Lung (tissue), 12 donors: ENCODE measurements around the gene PTPRU. TPM values are rescaled to one million over a fixed set of nuclear protein-coding genes. Genes with fewer than 3 reads are reported as not detected.
A peak's percentile ranks its signal among the peaks of the same experiment; 100 is the strongest.

Source experiments
- ATAC-seq: fragments of 200-7000 bp; cut with Tn5 transposase; one replicate; pipeline ENCODE4 v1.9.1; 2020; ENCODE audit warnings: moderate number of reproducible peaks; ENCODE audit not compliant: insufficient read depth, low FRiP score
- DNase-seq, 3 donors: peaks; one replicate each; pipeline ENCODE4 v3.0.0-alpha.2; 2013 to 2017
- H3K27ac ChIP-seq, 2 donors: one replicate each; pipeline ENCODE4 v1.5.1; 2013; ENCODE audit warnings: mild to moderate bottlenecking in 2 of 2, moderate library complexity in 2 of 2, control low read depth in 1 of 2, inconsistent platforms in 1 of 2, low read depth in 1 of 2, low read length in 1 of 2
- H3K27me3 ChIP-seq, 3 donors: one replicate each; pipeline ENCODE4 v1.5.1; 2013; ENCODE audit warnings: low read length in 2 of 3; ENCODE audit not compliant: control insufficient read depth in 3 of 3, insufficient read depth in 3 of 3
- H3K36me3 ChIP-seq, 4 donors: one replicate each; pipeline ENCODE4 v1.5.1; 2013; ENCODE audit warnings: low read length in 4 of 4, mild to moderate bottlenecking in 1 of 4, moderate library complexity in 1 of 4; ENCODE audit not compliant: control insufficient read depth in 4 of 4, insufficient read depth in 4 of 4
- H3K4me1 ChIP-seq, 5 donors: one replicate each; pipeline ENCODE4 v1.5.1; 2013; ENCODE audit warnings: low read length in 5 of 5, mild to moderate bottlenecking in 2 of 5, moderate library complexity in 1 of 5; ENCODE audit not compliant: control insufficient read depth in 5 of 5, insufficient read depth in 5 of 5
- H3K4me3 ChIP-seq: one replicate; pipeline ENCODE4 v1.5.1; 2013; ENCODE audit warnings: mild to moderate bottlenecking, control low read depth, moderate library complexity
- H3K9ac ChIP-seq, 2 donors: one replicate each; pipeline ENCODE4 v1.5.1; 2013; ENCODE audit warnings: low read length in 2 of 2, control low read depth in 1 of 2; ENCODE audit not compliant: insufficient read depth in 1 of 2
- H3K9me3 ChIP-seq, 4 donors: one replicate each; pipeline ENCODE4 v1.5.1; 2013; ENCODE audit warnings: low read length in 3 of 4, mild to moderate bottlenecking in 1 of 4, moderate library complexity in 1 of 4; ENCODE audit not compliant: control insufficient read depth in 4 of 4, insufficient read depth in 3 of 4
- WGBS, 2 donors: extraction: QIAGEN DNeasy Blood & Tissue Kit; methylation state at CpG; one replicate each; pipeline ENCODE4 v1.1.7; 2013; 5-methylcytosine and 5-hydroxymethylcytosine counted together
- polyA plus RNA-seq, 2 donors: library from polyadenylated mRNA; stranded (reverse); fragments of 200-250 nt; gene quantifications; one replicate each; pipeline ENCODE4 v1.2.1, GENCODE V29; 2013
- total RNA-seq, 2 donors: library from RNA; depleted of rRNA in 1 of 2; stranded (reverse); fragments of >200 nt in 1 of 2; gene quantifications; one replicate each; pipeline ENCODE4 v1.2.1, GENCODE V29; 2014 to 2021
- TF ChIP-seq, protein P1 (sequence below): IDR thresholded peaks from 2 replicates; pipeline ENCODE4 v1.5.1; 2012; ENCODE audit warnings: mild to moderate bottlenecking; ENCODE audit errors: control extremely low read depth, extremely low read depth
- donor health status: control.
- donor health status: control.
- donor health status: Bipolar disorder and iron deficiency.
- donor health status: healthy.
- donor health status: DM: yes; HTN: yes; CAD: no.

The PTPRU gene
- total and polyA plus RNA-seq, 4 donors = 22.6 to 55.3 (median 32.9) TPM

GRCh38 chr1:29258189-29258975, 22.1 kb downstream of the PTPRU start:
- H3K27ac ChIP-seq = no peak overlapping the region
- TF ChIP-seq, protein P1, sequence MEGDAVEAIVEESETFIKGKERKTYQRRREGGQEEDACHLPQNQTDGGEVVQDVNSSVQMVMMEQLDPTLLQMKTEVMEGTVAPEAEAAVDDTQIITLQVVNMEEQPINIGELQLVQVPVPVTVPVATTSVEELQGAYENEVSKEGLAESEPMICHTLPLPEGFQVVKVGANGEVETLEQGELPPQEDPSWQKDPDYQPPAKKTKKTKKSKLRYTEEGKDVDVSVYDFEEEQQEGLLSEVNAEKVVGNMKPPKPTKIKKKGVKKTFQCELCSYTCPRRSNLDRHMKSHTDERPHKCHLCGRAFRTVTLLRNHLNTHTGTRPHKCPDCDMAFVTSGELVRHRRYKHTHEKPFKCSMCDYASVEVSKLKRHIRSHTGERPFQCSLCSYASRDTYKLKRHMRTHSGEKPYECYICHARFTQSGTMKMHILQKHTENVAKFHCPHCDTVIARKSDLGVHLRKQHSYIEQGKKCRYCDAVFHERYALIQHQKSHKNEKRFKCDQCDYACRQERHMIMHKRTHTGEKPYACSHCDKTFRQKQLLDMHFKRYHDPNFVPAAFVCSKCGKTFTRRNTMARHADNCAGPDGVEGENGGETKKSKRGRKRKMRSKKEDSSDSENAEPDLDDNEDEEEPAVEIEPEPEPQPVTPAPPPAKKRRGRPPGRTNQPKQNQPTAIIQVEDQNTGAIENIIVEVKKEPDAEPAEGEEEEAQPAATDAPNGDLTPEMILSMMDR = no peak
- H3K9me3 ChIP-seq = no peaks in the 10 kb centered on the region
- DNase-seq (peak in 1 of 3 donors; percentile 11), ATAC-seq (no peak)
- peaks cover 0 to 1% (median 0%) of the 10 kb centered on the region in 4 donors for H3K36me3 ChIP-seq
- H3K27me3 ChIP-seq = peaks cover 0 to 14% (median 3%) of the 10 kb centered on the region in 3 donors
- H3K4me3 ChIP-seq = no peak overlapping the region
- H3K9ac ChIP-seq = no peak overlapping the region
- 83 to 84% methylated on average over 16 of the region's 16 CpGs for WGBS, 2 donors
- peaks cover 0 to 19% (median 6%) of the 10 kb centered on the region in 5 donors for H3K4me1 ChIP-seq

GRCh38 chr1:29258976-29259801, 22.9 kb downstream of the PTPRU start:
- DNase-seq = peak in 2 of 3 donors; percentile 16 to 22
- Histone ChIP-seq H3K9ac (no peak overlapping the region), H3K9me3 (no peaks in the 10 kb centered on the region), H3K27ac (no peak overlapping the region), H3K4me3 (peak overlapping the region; percentile 6), H3K4me1 (peaks cover 0 to 19% (median 6%) of the 10 kb centered on the region in 5 donors), H3K27me3 (peaks cover 0 to 14% (median 3%) of the 10 kb centered on the region in 3 donors), H3K36me3 (peaks cover 0 to 1% (median 0%) of the 10 kb centered on the region in 4 donors)
- no peak for ATAC-seq
- TF ChIP-seq, protein P1 = no peak
- 10 to 30% methylated on average over 22 to 38 of the region's 38 CpGs for WGBS, 2 donors

DNA sequence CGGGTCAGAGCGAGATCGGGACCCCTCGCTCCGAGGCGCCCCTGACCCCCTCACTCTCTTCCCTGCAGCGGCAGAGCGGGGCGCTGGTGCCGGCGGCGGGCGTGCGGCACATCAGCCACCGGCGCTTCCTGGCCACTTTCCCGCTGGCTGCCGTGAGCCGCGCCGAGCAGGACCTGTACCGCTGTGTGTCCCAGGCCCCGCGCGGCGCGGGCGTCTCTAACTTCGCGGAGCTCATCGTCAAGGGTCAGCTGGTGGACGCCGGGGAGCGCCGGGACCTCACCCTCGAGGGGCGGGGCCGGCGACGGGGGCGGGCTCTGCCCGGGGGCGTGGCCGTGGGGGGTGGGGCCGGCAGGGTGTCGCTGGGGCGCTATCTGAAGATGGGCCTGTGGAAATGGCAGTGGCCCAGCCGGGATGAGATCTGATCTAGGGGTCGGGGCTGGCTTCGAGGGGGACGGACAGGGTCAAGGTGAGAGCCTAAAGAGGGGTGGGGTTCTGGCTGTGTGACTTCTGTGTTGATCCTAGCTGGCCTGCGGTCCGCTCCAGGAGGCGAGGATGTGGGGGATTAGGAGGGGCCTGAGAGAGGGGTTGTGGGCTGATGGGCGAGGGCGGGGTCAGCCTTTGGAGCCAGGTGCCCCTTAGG, 23.6 kb downstream of the PTPRU start:
- peak; percentile 41 to 56 (median 45) for DNase-seq
- Histone ChIP-seq H3K27ac (no peak overlapping the region), H3K4me3 (peak overlapping the region; percentile 6), H3K27me3 (peaks cover 0 to 14% (median 3%) of the 10 kb centered on the region in 3 donors), H3K36me3 (peaks cover 0 to 1% (median 0%) of the 10 kb centered on the region in 4 donors), H3K9me3 (no peaks in the 10 kb centered on the region), H3K4me1 (peaks cover 0 to 19% (median 6%) of the 10 kb centered on the region in 5 donors), H3K9ac (no peak overlapping the region)
- WGBS, 2 donors = 3 to 10% methylated on average over 54 to 56 of the region's 56 CpGs
- TF ChIP-seq, protein P1 = no peak
- peak; percentile 58 for ATAC-seq
